K562 (cell line): ENCODE data around the gene IQCM. TPM values are rescaled to one million over a fixed set of nuclear protein-coding genes. Genes with fewer than 3 reads are reported as not detected.

Source experiments
- ATAC-seq: fragments of 200-7000 bp; cut with Tn5 transposase; 3 replicates; pipeline ENCODE4 v1.9.1; 2020; ENCODE audit warnings: moderate library complexity
- BruUV-seq: library from RNA; stranded (reverse); fragments of 400-500 nt; replicated peaks from 2 replicates; lab custom pipeline; 2021; lab: Mats Ljungman, UMichigan
- CTCF ChIA-PET: fragments of 300-600 bp; formaldehyde crosslinking; extraction: SDS; loops from one replicate; lab custom pipeline; 2021; ENCODE audit warnings: low intra/inter-chr PET ratio; lab: Yijun Ruan, JAX
- POLR2A ChIA-PET: fragments of 300-600, 350-650 bp; sonication (Branson Sonifier 250); formaldehyde crosslinking; extraction: SDS; loops from one replicate; lab custom pipeline; 2021; ENCODE audit warnings: antibody characterized with exemption, inconsistent platforms; lab: Yijun Ruan, JAX
- DNase-seq, 4 experiments: peaks; one replicate each; pipeline versions ENCODE4 v3.0.0 to v3.0.0-alpha.2; 2011 to 2018; ENCODE audit warnings: low spot score in 3 of 4, mixed read lengths in 3 of 4; ENCODE audit errors: extremely low read depth in 1 of 4
- FAIRE-seq: peaks from 2 replicates; lab custom pipeline; 2011; peaks lifted over from hg19 to GRCh38; lab: Jason Lieb, UNC
- H2AFZ ChIP-seq: 2 replicates; pipeline ENCODE4 v1.6.0; 2011; ENCODE audit warnings: low read depth, low read length, control low read depth, inconsistent platforms
- H3K27ac ChIP-seq: fragments of 200-600 bp; 3 replicates; pipeline ENCODE4 v1.8.0; 2011; ENCODE audit warnings: low read depth, mild to moderate bottlenecking, control low read depth, inconsistent platforms, low read length, moderate library complexity, mixed read lengths; ENCODE audit errors: extremely low read depth
- H3K27me3 ChIP-seq, 2 experiments: fragments of 300-600 bp in 1 of 2; 2 replicates in 1 of 2; 3 replicates in 1 of 2; pipeline versions ENCODE4 v1.6.0 to v1.8.0; 2011; ENCODE audit warnings: inconsistent platforms in 2 of 2, low read length in 2 of 2, mild to moderate bottlenecking in 1 of 2, mixed read lengths in 1 of 2, moderate library complexity in 1 of 2; ENCODE audit not compliant: control insufficient read depth in 2 of 2, insufficient read depth in 2 of 2
- H3K36me3 ChIP-seq: fragments of 300-600 bp; 3 replicates; pipeline ENCODE4 v1.8.0; 2011; ENCODE audit warnings: mild to moderate bottlenecking, low read length, inconsistent platforms; ENCODE audit not compliant: control insufficient read depth, insufficient read depth
- H3K4me1 ChIP-seq, 2 experiments: fragments of 200-600 bp in 1 of 2; replicated peaks in 1 of 2; 2 replicates in 1 of 2; 3 replicates in 1 of 2; pipeline versions ENCODE4 v1.5.1 to v1.8.0; 2011; ENCODE audit warnings: inconsistent platforms in 2 of 2, low read length in 2 of 2, mild to moderate bottlenecking in 1 of 2, mixed read lengths in 1 of 2, moderate library complexity in 1 of 2; ENCODE audit not compliant: control insufficient read depth in 2 of 2, insufficient read depth in 2 of 2
- H3K4me2 ChIP-seq: 2 replicates; pipeline ENCODE4 v1.6.1; 2011; ENCODE audit warnings: low read length, control low read depth, inconsistent platforms, mixed read lengths; ENCODE audit not compliant: insufficient read depth
- H3K4me3 ChIP-seq: fragments of 200-600 bp; sonication (generic), shearing (Covaris generic); 2 replicates; pipeline ENCODE4 v1.5.1; 2016; ENCODE audit warnings: control low read depth, inconsistent platforms
- H3K79me2 ChIP-seq: fragments of 200-600 bp; 3 replicates; pipeline ENCODE4 v1.8.0; 2011; ENCODE audit warnings: low read length, inconsistent platforms; ENCODE audit not compliant: control insufficient read depth, insufficient read depth
- H3K9ac ChIP-seq, 2 experiments: 2 replicates each; pipeline versions ENCODE4 v1.6.0 to v1.6.1; 2011; ENCODE audit warnings: low read depth in 2 of 2, low read length in 2 of 2, control low read depth in 1 of 2, inconsistent platforms in 1 of 2, mild to moderate bottlenecking in 1 of 2, mixed read lengths in 1 of 2; ENCODE audit not compliant: insufficient read depth in 1 of 2
- H3K9me1 ChIP-seq: one replicate; pipeline ENCODE4 v1.6.0; 2011; ENCODE audit warnings: inconsistent platforms, mild to moderate bottlenecking, low read length, moderate library complexity; ENCODE audit not compliant: control insufficient read depth, insufficient read depth
- H3K9me3 ChIP-seq: replicated peaks from 2 replicates; pipeline ENCODE4 v1.5.1; 2011; ENCODE audit warnings: low read depth, low read length, inconsistent platforms; ENCODE audit not compliant: control insufficient read depth, insufficient read depth
- H4K20me1 ChIP-seq: replicated peaks from 2 replicates; pipeline ENCODE4 v1.6.1; 2011; ENCODE audit warnings: low read length, inconsistent platforms, mixed read lengths; ENCODE audit not compliant: control insufficient read depth, insufficient read depth
- CBFA2T3 ChIP-seq: fragments of 450-650 bp; IDR thresholded peaks from 2 replicates; pipeline ENCODE4 v1.6.1; 2017
- CC2D1A ChIP-seq: fragments of 450-650 bp; IDR thresholded peaks from 2 replicates; pipeline ENCODE4 v1.6.1; 2017; ENCODE audit warnings: mild to moderate bottlenecking
- FOXP1 ChIP-seq: sonication (generic); formaldehyde crosslinking; IDR thresholded peaks from 2 replicates; pipeline ENCODE4 v1.8.0; 2022; ENCODE audit warnings: mild to moderate bottlenecking, missing genetic modification reagents
- SETDB1 ChIP-seq: IDR thresholded peaks from one replicate; pipeline ENCODE4 v1.6.1; 2012; ENCODE audit warnings: low read length, control low read depth, inconsistent platforms
- TCF15 ChIP-seq: fragments of 250-450 bp; sonication (Bioruptor Pico); IDR thresholded peaks from 2 replicates; pipeline ENCODE4 v1.8.0; 2022; ENCODE audit warnings: moderate library complexity, mild to moderate bottlenecking, inconsistent platforms
- WGBS: fragments of 100-300 bp; shearing (Covaris generic); methylation state at CpG from one replicate; pipeline ENCODE4 v1.1.6; 2016; ENCODE audit warnings: low coverage, mixed read lengths; ENCODE audit not compliant: insufficient coverage; ENCODE audit errors: missing lambda C conversion rate; 5-methylcytosine and 5-hydroxymethylcytosine counted together
- in situ Hi-C: fragments of 300-500 bp; cut with MboI; formaldehyde crosslinking; loops from 4 replicates; pipeline ENCODE4 v1.15.0; 2018; ENCODE audit warnings: inconsistent platforms, mixed read lengths
- intact Hi-C: fragments of 100-400 bp; cut with micrococcal nuclease; formaldehyde crosslinking; loops from 2 replicates; pipeline ENCODE4 v1.14.2; 2022
- polyA plus RNA-seq, 8 experiments: library from polyadenylated mRNA; depleted of rRNA in 4 of 8; stranded (reverse) in 5 of 8; unstranded in 3 of 8; fragments of >200 nt; fragmentation: Nextera tagmentation in 2 of 8; fragmentation: Illumina TruSeq in 1 of 8; extraction: Ambion mirVana in 2 of 8; extraction: Trizol in 1 of 8; gene quantifications; 2 replicates each; pipeline versions ENCODE4 v1.2.1 to v1.2.3, GENCODE V29; 2011 to 2014; ENCODE audit warnings: inconsistent platforms in 1 of 8, missing spikeins in 1 of 8
- total RNA-seq, 7 experiments: library from RNA; depleted of rRNA in 6 of 7; stranded (reverse); fragments of >200 nt in 6 of 7; fragmentation: Illumina TruSeq in 2 of 7; extraction: Trizol in 2 of 7; gene quantifications; 2 replicates each; pipeline versions ENCODE4 v1.2.1 to v1.2.3, GENCODE V29; 2011 to 2021; ENCODE audit warnings: low replicate concordance in 1 of 7

IQCM gene
- total and polyA plus RNA-seq, 9 of the 15 experiments (the other 6 are each of a cell fraction or from before 2014, with no cell fraction given), result not detected

DNA sequence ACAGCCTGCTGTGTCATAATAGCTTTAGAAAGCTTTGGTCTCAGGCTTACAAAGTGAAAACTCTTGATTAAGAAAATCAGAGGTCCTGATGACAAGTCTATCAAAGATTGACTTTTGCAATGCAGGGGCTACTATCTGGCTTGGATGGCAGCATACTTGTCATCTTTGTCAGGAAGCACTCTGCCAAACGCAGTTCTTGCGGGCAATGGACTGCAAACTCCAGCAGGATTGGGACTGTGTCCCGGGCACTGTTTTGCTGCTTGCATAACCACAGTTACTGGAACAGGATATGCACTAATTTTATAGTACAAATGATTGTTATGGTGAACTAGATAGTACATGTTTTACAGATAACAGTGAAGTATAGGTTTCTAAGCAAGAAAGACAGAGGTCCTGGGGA is 185.6 kb downstream of the IQCM start:
- BruUV-seq, result no TSS peak
- H3K4me2 ChIP-seq, result no peak overlapping the region
- H3K36me3 ChIP-seq, result no peaks in the 10 kb centered on the region
- no peaks in the 10 kb centered on the region for H3K79me2 ChIP-seq
- ChIA-PET CTCF (no interaction called here), POLR2A (no interaction called here)
- in situ Hi-C loops, result no loop called here
- no peak overlapping the region for H3K4me3 ChIP-seq
- no peak for TF ChIP-seq TCF15 (CRISPR knock-in tag)
- TF ChIP-seq CBFA2T3, result no peak
- no peak for TF ChIP-seq CC2D1A
- no peak for TF ChIP-seq FOXP1 (CRISPR knock-in tag)
- no peak for DNase-seq
- FAIRE-seq, result no peak
- H3K4me1 ChIP-seq, result no peaks in the 10 kb centered on the region
- H3K27ac ChIP-seq, result no peak overlapping the region
- H3K9me3 ChIP-seq, result no peaks in the 10 kb centered on the region; the same call in 1 of the 2 replicates
- H2AFZ ChIP-seq, result no peak overlapping the region
- H3K9ac ChIP-seq, result no peak overlapping the region
- no peaks in the 10 kb centered on the region for H3K9me1 ChIP-seq
- intact Hi-C loops, result no loop called here
- no peaks in the 10 kb centered on the region for H3K27me3 ChIP-seq
- no peaks in the 10 kb centered on the region for H4K20me1 ChIP-seq
- 0% methylated on average over 3 of the region's 3 CpGs for WGBS
- no peak for ATAC-seq

DNA sequence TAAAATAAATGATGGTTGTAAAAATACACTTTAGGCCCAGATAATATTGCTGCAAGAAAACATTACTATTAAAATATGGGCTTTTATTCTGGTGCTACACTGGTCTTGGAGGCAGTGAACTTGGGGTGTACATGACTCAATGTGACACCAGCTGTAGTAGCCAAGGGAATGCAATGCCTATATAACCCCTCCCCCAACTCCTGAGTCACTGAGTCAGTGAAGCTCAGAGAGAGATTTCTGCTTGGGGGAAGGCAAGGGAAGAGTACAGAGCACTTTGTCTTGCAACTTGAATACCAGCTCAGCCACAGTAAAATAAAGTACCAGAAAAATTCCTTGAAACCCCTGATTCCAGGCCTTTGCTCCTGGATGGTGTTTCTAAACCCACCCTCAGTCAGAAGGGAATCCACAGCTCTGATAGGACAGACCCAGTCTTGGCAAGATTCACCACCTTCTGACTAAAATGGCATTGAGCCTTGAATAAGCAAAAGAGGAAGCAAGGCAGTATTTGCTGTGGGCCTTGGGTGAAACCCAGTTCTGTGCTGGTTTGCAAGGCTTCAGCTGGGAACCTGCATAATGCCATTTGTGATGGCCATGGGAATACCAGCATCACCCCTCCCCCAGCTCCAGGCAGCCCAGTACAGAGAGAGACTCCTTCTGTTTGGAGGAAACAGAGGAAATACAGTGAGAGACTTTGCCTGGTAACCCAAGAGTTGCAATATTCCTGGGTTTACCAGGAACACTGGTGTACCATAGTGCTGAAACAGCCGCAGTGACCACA is 209.9 kb downstream of the IQCM start:
- no TSS peak for BruUV-seq
- no peak for ATAC-seq

More for the DNA sequence above, 209.9 kb downstream of the IQCM start:
- no peaks in the 10 kb centered on the region; the same call in 1 of the 2 replicates for H3K9me3 ChIP-seq
- H3K9me1 ChIP-seq, result no peaks in the 10 kb centered on the region
- H3K36me3 ChIP-seq, result no peaks in the 10 kb centered on the region
- H3K79me2 ChIP-seq, result no peaks in the 10 kb centered on the region
- ChIA-PET POLR2A (no interaction called here), CTCF (no interaction called here)
- 10% methylated on average over 1 of the region's 1 CpG for WGBS
- no peak for DNase-seq
- no peak overlapping the region for H3K9ac ChIP-seq
- no peak for FAIRE-seq
- H3K4me3 ChIP-seq, result no peak overlapping the region
- H2AFZ ChIP-seq, result no peak overlapping the region
- in situ Hi-C loops (no loop called here), intact Hi-C loops (no loop called here)
- no peak overlapping the region for H3K27ac ChIP-seq
- H3K27me3 ChIP-seq, result no peaks in the 10 kb centered on the region
- TF ChIP-seq SETDB1, result no peak
- H3K4me1 ChIP-seq, result no peaks in the 10 kb centered on the region
- no peaks in the 10 kb centered on the region for H4K20me1 ChIP-seq
- no peak overlapping the region for H3K4me2 ChIP-seq
